Endometrial microvascular endothelial cells (primary cell): ENCODE measurements around the gene MIP. TPM values are rescaled to one million over a fixed set of nuclear protein-coding genes. Genes with fewer than 3 reads are reported as not detected.
"Not testable (repeated sequence)": the region's sequence is repeated elsewhere in the genome, so short reads cannot be mapped to it uniquely, and the experiment has no call there.

ENCODE experiments used
- in situ Hi-C: cut with HindIII; loops from 2 replicates; pipeline ENCODE4 v1.10.0; 2017; ENCODE audit warnings: low sequenced_read_pairs, low pct_unique_long_range_greater_than_20kb; ENCODE audit errors: inconsistent ontology term
- total RNA-seq: library from RNA; depleted of rRNA; stranded (reverse); fragments of >200 nt; gene quantifications from one replicate; pipeline ENCODE4 v1.2.3, GENCODE V29; 2015; ENCODE audit errors: inconsistent ontology term

The MIP gene
- total RNA-seq, 1 donor from 2014 or later = not detected

DNA sequence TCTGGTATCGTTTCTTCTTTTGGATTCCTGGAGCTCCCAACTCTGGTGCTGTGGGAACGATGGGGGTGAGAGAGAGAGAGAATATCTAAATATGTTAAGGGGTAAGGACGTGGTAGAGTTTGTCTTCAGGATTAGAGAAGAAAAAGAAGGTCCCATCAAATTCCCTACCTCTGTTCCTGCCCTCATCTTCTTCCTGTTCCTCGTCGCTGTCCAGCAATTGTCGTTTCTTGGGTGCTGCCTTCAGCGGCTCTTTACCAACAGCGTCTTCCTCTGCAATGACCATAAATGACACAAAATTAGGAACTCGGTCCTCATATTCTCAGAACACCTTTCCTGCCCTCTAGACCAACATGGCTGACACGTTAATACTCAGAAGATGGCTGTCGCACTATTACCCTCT lies 36.7 kb downstream of the MIP start:
- in situ Hi-C loops = no loop called here

DNA sequence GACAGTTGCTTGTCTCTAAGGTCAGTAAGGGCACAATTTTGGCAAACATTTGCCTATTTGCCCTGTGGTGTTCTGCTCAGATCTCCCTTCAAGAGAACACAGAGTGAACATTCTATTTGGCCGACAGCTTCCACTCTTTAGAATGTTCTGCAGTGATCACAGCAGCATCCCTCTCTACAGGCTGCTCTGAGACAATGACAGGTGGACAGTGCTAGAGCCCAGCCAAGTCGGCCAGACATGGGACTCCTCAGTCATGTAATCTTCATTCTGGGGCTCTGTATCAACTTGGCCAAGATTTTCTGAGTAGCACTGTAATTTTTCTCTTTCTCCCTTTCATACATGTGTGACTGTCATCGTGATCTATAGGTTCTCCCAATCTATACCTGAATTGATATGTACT lies 40.1 kb downstream of the MIP start:
- in situ Hi-C loops = no loop called here

DNA sequence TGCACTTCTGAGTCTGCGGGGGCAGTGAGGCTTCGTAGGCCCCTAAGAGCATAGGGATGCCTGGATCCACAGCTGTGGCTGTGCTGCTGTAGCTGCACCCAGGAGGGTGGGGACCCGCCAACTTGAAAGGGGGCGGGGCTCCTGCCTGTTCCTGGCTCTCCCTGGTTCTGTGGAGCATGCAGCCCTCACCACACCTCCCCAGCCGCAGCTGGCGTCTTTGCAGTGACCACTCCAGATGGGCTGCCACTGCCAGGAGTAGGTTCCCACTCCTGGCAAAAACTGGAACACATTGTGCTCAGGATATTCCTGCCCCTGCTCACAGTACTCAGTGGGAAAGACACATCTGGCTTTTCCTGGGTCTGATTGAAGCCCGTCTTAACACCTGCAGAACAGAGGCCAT lies 41.1 kb downstream of the MIP start:
- in situ Hi-C loops = no loop called here

DNA sequence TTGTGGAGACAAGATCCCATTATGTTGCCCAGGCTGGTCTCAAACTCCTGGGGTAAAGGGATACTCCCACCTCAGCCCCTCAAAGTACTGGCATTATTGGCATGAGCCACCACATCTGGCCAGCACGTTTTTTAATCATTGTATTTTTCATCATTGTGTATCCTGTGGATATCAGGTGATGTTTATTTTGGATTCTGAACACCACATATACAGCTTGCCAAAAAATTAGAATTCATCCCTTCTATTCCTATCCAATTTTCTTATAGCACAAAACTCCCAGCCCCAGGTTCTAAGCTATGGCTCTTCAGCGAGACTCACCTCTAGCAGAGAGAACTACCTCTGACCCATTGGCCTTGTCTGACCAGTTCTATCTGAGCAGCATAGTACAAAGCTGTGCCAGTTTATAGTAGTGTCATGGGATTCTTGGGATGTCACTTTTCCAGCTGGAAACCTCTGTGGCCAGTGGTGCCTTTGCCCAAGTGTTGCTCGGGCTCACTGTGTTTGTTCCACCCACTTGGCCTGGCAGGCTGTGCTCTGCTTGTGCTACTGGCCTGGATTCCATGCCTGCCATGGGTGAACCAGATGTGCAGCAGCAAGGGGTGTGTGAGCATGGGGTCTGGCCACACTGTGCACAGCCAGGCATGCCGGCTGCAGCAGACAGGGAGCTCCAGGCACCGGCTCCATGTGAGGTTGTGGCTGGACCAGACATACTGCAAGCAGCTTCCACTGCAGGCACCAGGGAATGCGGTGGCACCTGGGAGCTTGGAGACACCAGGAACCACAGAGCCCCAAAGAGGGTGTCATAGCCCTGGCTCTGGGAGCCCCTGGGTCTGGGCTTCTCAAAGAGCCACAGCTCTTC lies 42.4 kb downstream of the MIP start:
- in situ Hi-C loops = no loop called here

DNA sequence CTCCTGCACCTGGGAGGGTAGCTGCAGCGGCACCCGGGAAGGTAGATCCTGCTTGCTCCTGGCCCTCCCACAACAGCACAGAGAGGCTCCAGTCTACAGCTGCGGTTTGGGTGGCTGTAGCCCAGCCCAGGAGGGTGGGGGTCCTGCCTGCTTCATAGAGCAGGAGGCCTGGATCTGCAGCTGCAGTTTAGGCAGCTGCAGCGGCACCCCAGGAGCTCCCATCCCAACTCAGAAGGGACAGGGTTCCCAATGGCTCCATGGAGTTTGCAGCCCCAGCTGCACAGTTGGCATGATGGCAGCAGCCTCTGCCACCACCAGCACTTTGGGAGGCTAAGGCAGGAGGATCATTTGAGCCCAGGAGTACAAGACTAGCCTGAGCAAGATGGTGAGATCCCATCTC lies 43.7 kb downstream of the MIP start:
- in situ Hi-C loops = no loop called here

DNA sequence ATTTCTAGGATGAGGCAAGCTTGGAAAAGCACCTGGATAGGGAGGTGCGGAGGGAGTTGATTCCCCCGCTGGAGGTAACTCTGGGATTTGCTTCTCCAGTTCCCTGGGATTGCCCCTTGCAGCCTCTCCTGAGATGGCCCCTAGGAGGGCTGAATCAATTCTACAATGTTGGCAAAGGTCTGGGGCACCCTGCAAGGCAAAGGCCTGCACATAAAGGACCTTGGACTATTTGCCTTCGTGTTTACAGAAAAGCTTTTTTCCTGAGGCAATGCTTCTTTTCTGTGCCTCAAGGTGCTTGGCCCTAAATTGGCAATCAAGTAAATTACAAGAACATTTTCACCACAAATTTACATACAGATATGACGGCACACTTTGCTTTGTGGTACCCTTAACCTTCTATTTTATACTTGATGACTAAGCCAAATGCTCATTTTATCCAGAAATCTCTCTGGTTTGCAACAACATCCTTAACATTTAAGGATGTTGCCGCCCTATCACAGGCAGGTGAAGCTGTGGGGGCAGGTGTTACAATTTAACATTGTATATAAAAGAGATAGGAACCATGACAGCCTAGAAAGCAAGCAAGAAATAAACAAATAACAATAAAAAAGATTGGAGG lies 45.5 kb downstream of the MIP start:
- in situ Hi-C loops = no loop called here

DNA sequence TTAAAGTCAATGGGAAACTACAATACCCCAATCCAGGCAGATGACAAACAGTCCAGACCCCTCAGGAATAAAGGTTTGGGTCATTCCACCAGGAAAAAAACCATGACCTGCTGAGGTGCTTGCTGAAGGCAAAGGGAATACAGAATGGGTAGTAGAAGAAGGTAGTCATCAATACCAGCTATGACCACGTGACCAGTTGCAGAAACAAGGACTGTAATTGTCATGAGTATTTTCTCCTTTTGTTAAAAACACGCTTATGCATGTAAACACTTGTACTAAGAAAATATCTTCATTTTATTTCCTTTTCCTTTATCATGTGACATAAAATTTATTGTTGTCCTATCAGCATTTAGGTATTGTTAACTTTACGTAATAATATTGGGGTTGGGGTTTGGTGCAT lies 50.2 kb downstream of the MIP start:
- in situ Hi-C loops = not testable (repeated sequence)

DNA sequence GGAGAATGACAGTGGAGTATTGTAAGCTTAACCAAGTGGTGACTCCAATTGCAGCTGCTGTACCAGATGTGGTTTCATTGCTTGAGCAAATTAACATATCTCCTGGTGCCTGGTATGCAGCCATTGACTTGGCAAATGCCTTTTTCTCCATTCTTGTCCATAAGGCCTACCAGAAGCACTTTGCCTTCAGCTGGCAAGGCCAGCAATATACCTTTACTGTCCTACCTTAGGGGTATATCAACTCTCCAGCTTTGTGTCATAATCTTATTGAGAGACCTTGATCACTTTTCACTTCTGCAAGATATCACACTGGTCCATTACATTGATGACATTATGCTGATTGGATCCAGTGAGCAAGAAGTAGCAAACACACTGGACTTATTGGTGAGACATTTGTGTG lies 52.8 kb downstream of the MIP start:
- in situ Hi-C loops = not testable (repeated sequence)

DNA sequence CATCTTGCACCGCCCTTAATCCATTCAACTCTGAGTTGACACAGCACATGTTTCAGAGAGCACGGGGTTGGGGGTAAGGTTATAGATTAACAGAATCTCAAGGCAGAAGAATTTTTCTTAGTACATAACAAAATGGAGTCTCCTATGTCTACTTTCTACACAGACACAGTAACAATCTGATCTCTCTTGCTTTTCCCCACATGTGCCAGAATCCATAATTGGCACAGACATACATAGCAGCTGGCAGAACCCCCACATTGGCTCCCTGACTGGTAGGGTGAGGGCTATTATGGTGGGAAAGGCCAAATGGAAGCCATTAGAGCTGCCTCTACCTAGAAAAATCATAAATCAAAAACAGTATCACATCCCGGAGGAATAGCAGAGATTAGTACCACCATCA lies 53.3 kb downstream of the MIP start:
- in situ Hi-C loops = not testable (repeated sequence)

Other genes with a start within 250 kb of the MIP start
- 57.4 TPM for gene RNF41, start 232.7 kb downstream of the MIP start, total RNA-seq
- gene NABP2, start 230.3 kb downstream of the MIP start, total RNA-seq = 60.3 TPM
- 3.7 TPM for gene SLC39A5, start 224.6 kb downstream of the MIP start, total RNA-seq
- gene ANKRD52, start 196.3 kb downstream of the MIP start, total RNA-seq = 20.3 TPM
- gene COQ10A, start 187.7 kb downstream of the MIP start, total RNA-seq = 10.8 TPM
- gene CS, start 154.3 kb downstream of the MIP start, total RNA-seq = 257 TPM
- 105 TPM for gene CNPY2, start 138.7 kb downstream of the MIP start, total RNA-seq
- gene PAN2, start 120.7 kb downstream of the MIP start, total RNA-seq = 5.0 TPM
- not detected for gene IL23A, start 115.8 kb downstream of the MIP start, total RNA-seq
- 66.7 TPM for gene STAT2, start 94.5 kb downstream of the MIP start, total RNA-seq
- not detected for gene APOF, start 91.8 kb downstream of the MIP start, total RNA-seq
- 24.3 TPM for gene TIMELESS, start 5.2 kb downstream of the MIP start, total RNA-seq
- 4.7 TPM for gene SPRYD4, start 13.9 kb upstream of the MIP start, total RNA-seq
- gene GLS2, start 33.5 kb upstream of the MIP start, total RNA-seq = not detected
- gene RBMS2, start 67.2 kb upstream of the MIP start, total RNA-seq = 48.0 TPM
- gene BAZ2A, start 175.7 kb upstream of the MIP start, total RNA-seq = 34.2 TPM
- gene ATP5F1B, start 191.3 kb upstream of the MIP start, total RNA-seq = 703 TPM
- 169 TPM for gene PTGES3, start 233.6 kb upstream of the MIP start, total RNA-seq